Measurements from ENCODE around the gene DDX47. TPM values are rescaled to one million over a fixed set of nuclear protein-coding genes. Genes with fewer than 3 reads are reported as not detected.

The DDX47 gene
- total and polyA plus RNA-seq, 8 donors = 17.9 to 34.5 (median 26.2) TPM

- ATAC-seq (no peak), FAIRE-seq (no peak), DNase-seq (no peak)
- WGBS, 2 donors = 40 to 41% methylated on average over 4 of the region's 4 CpGs
- Histone ChIP-seq H3K27me3 (no peaks in the 10 kb centered on the region), H3K36me3 (no peaks in the 10 kb centered on the region), H3K4me3 (no peak overlapping the region), H3K4me1 (peaks cover 10 to 17% (median 14%) of the 10 kb centered on the region in 3 donors), H3K9me3 (no peaks in the 10 kb centered on the region), H3K27ac (no peak overlapping the region)
- TF ChIP-seq CTCF (IDR thresholded peaks at IDR 0.05) = no peak
- intact Hi-C loops (cut with DNase I) = no loop called here
These were observed 22.2 kb upstream of the DDX47 start for GRCh38 chr12:12790956-12791355.

GRCh38 chr12:12791756-12792369 lies 21.3 kb upstream of the DDX47 start:
- Histone ChIP-seq H3K36me3 (no peaks in the 10 kb centered on the region), H3K9me3 (no peaks in the 10 kb centered on the region), H3K4me3 (peak overlapping the region in 2 of 4 donors; percentile 15 to 23), H3K27me3 (no peaks in the 10 kb centered on the region), H3K27ac (peak overlapping the region in 1 of 4 donors; percentile 4), H3K4me1 (peaks cover 10 to 13% (median 10%) of the 10 kb centered on the region in 3 donors)
- WGBS, 2 donors = 4 to 5% methylated on average over 7 of the region's 7 CpGs
- TF ChIP-seq CTCF (IDR thresholded peaks at IDR 0.05) = no peak
- no peak for FAIRE-seq
- intact Hi-C loops (cut with DNase I) = no loop called here
- DNase-seq = no peak
- peak in 2 of 4 donors; percentile 28 to 37 for ATAC-seq

GRCh38 chr12:12792421-12792820 lies 20.7 kb upstream of the DDX47 start:
- no peaks in the 10 kb centered on the region for H3K27me3 ChIP-seq
- WGBS, 2 donors = 82 to 87% methylated on average over 6 of the region's 6 CpGs
- H3K9me3 ChIP-seq = no peaks in the 10 kb centered on the region
- ATAC-seq = no peak
- peaks cover 10 to 12% (median 10%) of the 10 kb centered on the region in 3 donors for H3K4me1 ChIP-seq
- no peak for TF ChIP-seq CTCF (IDR thresholded peaks at IDR 0.05)
- FAIRE-seq = no peak
- H3K27ac ChIP-seq = peak overlapping the region in 1 of 4 donors; percentile 4
- intact Hi-C loops (cut with DNase I) = no loop called here
- no peaks in the 10 kb centered on the region for H3K36me3 ChIP-seq
- no peak for DNase-seq
- H3K4me3 ChIP-seq = no peak overlapping the region

GRCh38 chr12:12794686-12795085 lies 18.5 kb upstream of the DDX47 start:
- peaks cover 3 to 10% (median 6%) of the 10 kb centered on the region in 3 donors for H3K4me1 ChIP-seq
- H3K9me3 ChIP-seq = no peaks in the 10 kb centered on the region
- FAIRE-seq (no peak), DNase-seq (no peak), ATAC-seq (no peak)
- no peak overlapping the region for H3K27ac ChIP-seq
- no peak for TF ChIP-seq CTCF (IDR thresholded peaks at IDR 0.05)
- intact Hi-C loops (cut with DNase I) = no loop called here
- H3K4me3 ChIP-seq = no peak overlapping the region
- no peaks in the 10 kb centered on the region for H3K36me3 ChIP-seq
- H3K27me3 ChIP-seq = no peaks in the 10 kb centered on the region
- WGBS, 2 donors = 86 to 89% methylated on average over 2 of the region's 2 CpGs

- H3K4me3 ChIP-seq = no peak overlapping the region
- ATAC-seq (no peak), FAIRE-seq (no peak), DNase-seq (no peak)
- no peaks in the 10 kb centered on the region for H3K36me3 ChIP-seq
- intact Hi-C loops (cut with DNase I) = no loop called here
- no peak for TF ChIP-seq CTCF (IDR thresholded peaks at IDR 0.05)
- H3K27ac ChIP-seq = no peak overlapping the region
- H3K9me3 ChIP-seq = no peaks in the 10 kb centered on the region
- 56 to 62% methylated on average over 3 of the region's 3 CpGs for WGBS, 2 donors
- peaks cover 2 to 7% (median 3%) of the 10 kb centered on the region in 3 donors for H3K4me1 ChIP-seq
- no peaks in the 10 kb centered on the region for H3K27me3 ChIP-seq
These were observed 17.0 kb upstream of the DDX47 start for GRCh38 chr12:12796171-12796570.

Data from pancreas (tissue), 10 donors.